ENCODE data around the gene YEATS2.

DNA sequence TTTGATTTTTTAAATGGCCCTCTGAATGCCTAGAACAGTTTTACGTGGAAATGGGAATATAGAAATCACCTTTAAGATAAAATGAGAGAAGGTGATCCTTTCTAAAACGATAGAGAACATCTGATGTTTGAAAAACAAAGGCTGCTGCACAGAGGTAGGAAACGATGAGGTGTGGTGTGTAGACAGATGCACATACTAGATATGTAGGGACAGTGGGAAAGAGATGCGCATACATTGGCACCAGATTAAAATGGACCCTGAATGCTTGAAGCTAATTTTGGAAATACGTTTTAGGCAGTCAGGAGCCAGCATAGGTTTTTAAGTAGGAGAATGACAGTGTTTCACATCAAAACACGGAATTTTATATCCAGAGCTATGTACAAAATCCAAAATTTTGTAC lies 98.8 kb downstream of the YEATS2 start:
- no peak for TF ChIP-seq POLR2A (IDR thresholded peaks at IDR 0.05; ENCODE audit: low read depth, low read length)
- TF ChIP-seq CHD1 (IDR thresholded peaks at IDR 0.05; ENCODE audit: low read depth, low read length), result no peak
- TF ChIP-seq RAD21 (IDR thresholded peaks at IDR 0.05; ENCODE audit: low read length), result no peak
- TF ChIP-seq, protein P1, sequence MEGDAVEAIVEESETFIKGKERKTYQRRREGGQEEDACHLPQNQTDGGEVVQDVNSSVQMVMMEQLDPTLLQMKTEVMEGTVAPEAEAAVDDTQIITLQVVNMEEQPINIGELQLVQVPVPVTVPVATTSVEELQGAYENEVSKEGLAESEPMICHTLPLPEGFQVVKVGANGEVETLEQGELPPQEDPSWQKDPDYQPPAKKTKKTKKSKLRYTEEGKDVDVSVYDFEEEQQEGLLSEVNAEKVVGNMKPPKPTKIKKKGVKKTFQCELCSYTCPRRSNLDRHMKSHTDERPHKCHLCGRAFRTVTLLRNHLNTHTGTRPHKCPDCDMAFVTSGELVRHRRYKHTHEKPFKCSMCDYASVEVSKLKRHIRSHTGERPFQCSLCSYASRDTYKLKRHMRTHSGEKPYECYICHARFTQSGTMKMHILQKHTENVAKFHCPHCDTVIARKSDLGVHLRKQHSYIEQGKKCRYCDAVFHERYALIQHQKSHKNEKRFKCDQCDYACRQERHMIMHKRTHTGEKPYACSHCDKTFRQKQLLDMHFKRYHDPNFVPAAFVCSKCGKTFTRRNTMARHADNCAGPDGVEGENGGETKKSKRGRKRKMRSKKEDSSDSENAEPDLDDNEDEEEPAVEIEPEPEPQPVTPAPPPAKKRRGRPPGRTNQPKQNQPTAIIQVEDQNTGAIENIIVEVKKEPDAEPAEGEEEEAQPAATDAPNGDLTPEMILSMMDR (conservative IDR thresholded peaks at IDR 0.05; ENCODE audit: low read depth, low read length), result no peak
- no peak for TF ChIP-seq BHLHE40 (IDR thresholded peaks at IDR 0.05; ENCODE audit: low read depth, low read length)
- no peak for TF ChIP-seq MXI1 (IDR thresholded peaks at IDR 0.05; ENCODE audit: borderline replicate concordance, low read depth, low read length)

Measured in IMR-90 (cell line).